Dermis microvascular lymphatic vessel endothelial cell (primary cell): ENCODE data around the gene TSEN54. TPM values are rescaled to one million over a fixed set of nuclear protein-coding genes. Genes with fewer than 3 reads are reported as not detected.

Source experiments
- DNase-seq, 2 donors: peaks; one replicate each; pipeline versions ENCODE4 v3.0.0 to v3.0.0-alpha.2; 2010; ENCODE audit warnings: low read depth in 2 of 2
- total RNA-seq: library from RNA; depleted of rRNA; stranded (reverse); fragments of >200 nt; gene quantifications from 2 replicates; pipeline ENCODE4 v1.2.1, GENCODE V29; 2014

Gene TSEN54
- total RNA-seq, 1 donor from 2014 or later: 10.7 TPM

- no peak for DNase-seq
These were observed 27.4 kb upstream of the TSEN54 start for GRCh38 chr17:75488693-75489510.

GRCh38 chr17:75489511-75489955 is 26.8 kb upstream of the TSEN54 start:
- no peak for DNase-seq

GRCh38 chr17:75490173-75490743 is 26.1 kb upstream of the TSEN54 start:
- DNase-seq: no peak

GRCh38 chr17:75490953-75491649 is 25.2 kb upstream of the TSEN54 start:
- no peak for DNase-seq

GRCh38 chr17:75491680-75492079 is 24.6 kb upstream of the TSEN54 start:
- DNase-seq: no peak

GRCh38 chr17:75492555-75493168 is 23.7 kb upstream of the TSEN54 start:
- DNase-seq: no peak

- no peak for DNase-seq
These were observed 22.7 kb upstream of the TSEN54 start for GRCh38 chr17:75493476-75494129.

- DNase-seq: no peak
These were observed 21.9 kb upstream of the TSEN54 start for GRCh38 chr17:75494326-75494877.

GRCh38 chr17:75496005-75496404 is 20.3 kb upstream of the TSEN54 start:
- no peak for DNase-seq

- DNase-seq: peak in 1 of 2 donors; percentile 41
These were observed 18.1 kb upstream of the TSEN54 start for GRCh38 chr17:75498039-75498725.

- DNase-seq: no peak
These were observed 17.6 kb upstream of the TSEN54 start for GRCh38 chr17:75498726-75499213.

GRCh38 chr17:75499313-75500022 is 16.9 kb upstream of the TSEN54 start:
- no peak for DNase-seq

- DNase-seq: no peak
These were observed 15.7 kb upstream of the TSEN54 start for GRCh38 chr17:75500419-75501216.

GRCh38 chr17:75501378-75502071 is 14.8 kb upstream of the TSEN54 start:
- no peak for DNase-seq

GRCh38 chr17:75502072-75502720 is 14.1 kb upstream of the TSEN54 start:
- no peak for DNase-seq

- no peak for DNase-seq
These were observed 13.5 kb upstream of the TSEN54 start for GRCh38 chr17:75502721-75503329.

GRCh38 chr17:75503337-75503950 is 12.9 kb upstream of the TSEN54 start:
- DNase-seq: no peak
